K562 (cell line): ENCODE data around the gene ABCC6.
"Not testable (repeated sequence)": the region's sequence is repeated elsewhere in the genome, so short reads cannot be mapped to it uniquely, and the experiment has no call there.

ENCODE experiments used
- ARNT ChIP-seq, 2 experiments: fragments of 450-650 bp; IDR thresholded peaks; 2 replicates each; pipeline ENCODE4 v1.6.1; 2016; ENCODE audit warnings: mild to moderate bottlenecking in 1 of 2
- ATF1 ChIP-seq, 2 experiments: fragments of 450-650 bp in 1 of 2; IDR thresholded peaks; 2 replicates each; pipeline ENCODE4 v1.6.1; 2016; ENCODE audit warnings: missing compliant biosample characterization in 1 of 2, missing genetic modification characterization in 1 of 2
- BHLHE40 ChIP-seq: IDR thresholded peaks from 2 replicates; pipeline ENCODE4 v1.6.1; 2011; ENCODE audit warnings: low read length, improper control_type of control experiment
- CTCF ChIP-seq, 3 experiments: IDR thresholded peaks in 2 of 3; conservative IDR thresholded peaks in 1 of 3; 2 replicates each; pipeline ENCODE4 v1.5.1; 2011 to 2012; ENCODE audit warnings: low read length in 3 of 3, mild to moderate bottlenecking in 3 of 3, control low read depth in 2 of 3, improper control_type of control experiment in 1 of 3, inconsistent platforms in 1 of 3, low read depth in 1 of 3, mixed read lengths in 1 of 3, moderate library complexity in 1 of 3; ENCODE audit not compliant: insufficient read depth in 2 of 3
- ESRRA ChIP-seq: fragments of 450-650 bp; IDR thresholded peaks from 2 replicates; pipeline ENCODE4 v1.6.1; 2014; ENCODE audit warnings: low read depth, mild to moderate bottlenecking, moderate library complexity, borderline replicate concordance
- FOS ChIP-seq: IDR thresholded peaks from 3 replicates; pipeline ENCODE4 v1.6.1; 2011; ENCODE audit not compliant: insufficient read length; ENCODE audit errors: extremely low read depth
- FOXJ2 ChIP-seq: fragments of 200-800 bp; sonication (Bioruptor generic); IDR thresholded peaks from 2 replicates; pipeline ENCODE4 v1.6.1; 2016; ENCODE audit warnings: missing genetic modification characterization, missing compliant biosample characterization
- POLR2A ChIP-seq: fragments of 450-650 bp; conservative IDR thresholded peaks from 2 replicates; pipeline ENCODE4 v1.6.1; 2016
- RAD21 ChIP-seq, 2 experiments: fragments of 250-450 bp in 1 of 2; fragments of 450-650 bp in 1 of 2; sonication (Bioruptor Pico) in 1 of 2; formaldehyde crosslinking in 1 of 2; IDR thresholded peaks in 1 of 2; conservative IDR thresholded peaks in 1 of 2; 2 replicates each; pipeline versions ENCODE4 v1.4.0 to v1.8.0; 2020 to 2022; ENCODE audit warnings: mild to moderate bottlenecking in 2 of 2, moderate library complexity in 1 of 2
- ZKSCAN8 ChIP-seq: fragments of 200-800 bp; sonication (Bioruptor generic); IDR thresholded peaks from 2 replicates; pipeline ENCODE4 v1.6.1; 2016; ENCODE audit warnings: missing genetic modification characterization, missing compliant biosample characterization
- ZNF274 ChIP-seq: IDR thresholded peaks from 2 replicates; pipeline ENCODE4 v1.6.1; 2011; ENCODE audit warnings: low read depth, mild to moderate bottlenecking, low read length, moderate library complexity, borderline replicate concordance
- ZZZ3 ChIP-seq: fragments of 450-650 bp; IDR thresholded peaks from 2 replicates; pipeline ENCODE4 v1.6.1; 2016; ENCODE audit warnings: antibody characterized with exemption, mild to moderate bottlenecking, moderate library complexity
- TF ChIP-seq, protein P1 (sequence below): fragments of 450-650 bp; IDR thresholded peaks from 2 replicates; pipeline ENCODE4 v1.6.1; 2017; ENCODE audit warnings: antibody characterized with exemption

DNA sequence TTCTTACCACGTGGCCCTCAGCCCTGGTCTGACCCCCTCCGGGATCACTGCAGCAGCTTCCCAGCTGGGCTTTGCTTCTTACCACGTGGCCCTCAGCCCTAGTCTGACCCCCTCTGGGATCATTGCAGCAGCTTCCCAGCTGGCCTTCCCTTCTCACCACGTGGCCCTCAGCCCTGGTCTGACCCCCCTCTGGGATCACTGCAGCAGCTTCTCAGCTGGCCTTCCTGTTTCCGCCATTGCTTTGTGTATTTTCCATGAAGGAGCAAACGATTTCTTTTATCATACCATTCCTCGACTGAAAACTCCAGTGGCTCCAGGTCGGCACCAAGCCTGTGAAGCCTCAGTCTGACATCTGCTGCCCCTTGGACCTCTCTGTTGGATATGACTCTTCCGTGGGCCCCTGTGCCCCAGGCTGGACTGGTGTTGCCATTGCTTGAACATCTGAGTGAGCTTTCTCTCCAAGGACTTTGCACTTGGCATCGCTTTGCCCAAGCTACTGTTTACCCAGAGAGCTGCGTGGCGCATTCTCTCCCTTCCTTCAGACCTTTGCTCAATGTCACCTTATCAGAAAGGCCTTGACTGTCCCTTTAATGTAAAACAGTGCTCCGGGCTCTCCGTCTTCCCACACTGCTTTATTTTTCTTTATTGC lies 49.4 kb upstream of the ABCC6 start:
- TF ChIP-seq RAD21 (CRISPR knock-in tag; conservative IDR thresholded peaks at IDR 0.05 in 1 of 2, IDR thresholded peaks at IDR 0.05 in 1 of 2); POLR2A; FOXJ2 (tag); FOS; ZKSCAN8 (CRISPR knock-in tag); ZNF274; CTCF (IDR thresholded peaks at IDR 0.05 in 2 of 3, conservative IDR thresholded peaks at IDR 0.05 in 1 of 3; ENCODE audit: insufficient read depth in 2 of 3, low read depth in 1 of 3, low read length in 3 of 3); ATF1 (CRISPR knock-in tag; IDR thresholded peaks at IDR 0.05); ATF1 (tag; IDR thresholded peaks at IDR 0.05); ESRRA; BHLHE40; ZZZ3; ARNT (IDR thresholded peaks at IDR 0.05): not testable (repeated sequence)
- TF ChIP-seq, protein P1, sequence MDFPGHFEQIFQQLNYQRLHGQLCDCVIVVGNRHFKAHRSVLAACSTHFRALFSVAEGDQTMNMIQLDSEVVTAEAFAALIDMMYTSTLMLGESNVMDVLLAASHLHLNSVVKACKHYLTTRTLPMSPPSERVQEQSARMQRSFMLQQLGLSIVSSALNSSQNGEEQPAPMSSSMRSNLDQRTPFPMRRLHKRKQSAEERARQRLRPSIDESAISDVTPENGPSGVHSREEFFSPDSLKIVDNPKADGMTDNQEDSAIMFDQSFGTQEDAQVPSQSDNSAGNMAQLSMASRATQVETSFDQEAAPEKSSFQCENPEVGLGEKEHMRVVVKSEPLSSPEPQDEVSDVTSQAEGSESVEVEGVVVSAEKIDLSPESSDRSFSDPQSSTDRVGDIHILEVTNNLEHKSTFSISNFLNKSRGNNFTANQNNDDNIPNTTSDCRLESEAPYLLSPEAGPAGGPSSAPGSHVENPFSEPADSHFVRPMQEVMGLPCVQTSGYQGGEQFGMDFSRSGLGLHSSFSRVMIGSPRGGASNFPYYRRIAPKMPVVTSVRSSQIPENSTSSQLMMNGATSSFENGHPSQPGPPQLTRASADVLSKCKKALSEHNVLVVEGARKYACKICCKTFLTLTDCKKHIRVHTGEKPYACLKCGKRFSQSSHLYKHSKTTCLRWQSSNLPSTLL, result not testable (repeated sequence)
